ENCODE data around the gene IRGC.
"Not testable (repeated sequence)": the region's sequence is repeated elsewhere in the genome, so short reads cannot be mapped to it uniquely, and the experiment has no call there.

IRGC gene, protein sequence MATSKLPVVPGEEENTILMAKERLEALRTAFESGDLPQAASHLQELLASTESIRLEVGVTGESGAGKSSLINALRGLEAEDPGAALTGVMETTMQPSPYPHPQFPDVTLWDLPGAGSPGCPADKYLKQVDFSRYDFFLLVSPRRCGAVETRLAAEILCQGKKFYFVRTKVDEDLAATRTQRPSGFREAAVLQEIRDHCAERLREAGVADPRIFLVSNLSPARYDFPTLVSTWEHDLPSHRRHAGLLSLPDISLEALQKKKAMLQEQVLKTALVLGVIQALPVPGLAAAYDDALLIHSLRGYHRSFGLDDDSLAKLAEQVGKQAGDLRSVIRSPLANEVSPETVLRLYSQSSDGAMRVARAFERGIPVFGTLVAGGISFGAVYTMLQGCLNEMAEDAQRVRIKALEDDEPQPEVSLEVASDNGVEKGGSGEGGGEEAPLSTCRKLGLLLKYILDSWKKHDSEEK

GRCh38 chr19:43715776-43716175, at the start of gene IRGC:
TSS of gene IRGC (plus strand) at chr19:43716076. CDS start at chr19:43718559, 2,483 bp downstream.
- DNase-seq, result no peak

GRCh38 chr19:43667126-43667875, 48.6 kb upstream of the IRGC start:
- no peak for DNase-seq

- DNase-seq, result no peak
Measured at GRCh38 chr19:43667876-43668405, 47.9 kb upstream of the IRGC start.

DNA sequence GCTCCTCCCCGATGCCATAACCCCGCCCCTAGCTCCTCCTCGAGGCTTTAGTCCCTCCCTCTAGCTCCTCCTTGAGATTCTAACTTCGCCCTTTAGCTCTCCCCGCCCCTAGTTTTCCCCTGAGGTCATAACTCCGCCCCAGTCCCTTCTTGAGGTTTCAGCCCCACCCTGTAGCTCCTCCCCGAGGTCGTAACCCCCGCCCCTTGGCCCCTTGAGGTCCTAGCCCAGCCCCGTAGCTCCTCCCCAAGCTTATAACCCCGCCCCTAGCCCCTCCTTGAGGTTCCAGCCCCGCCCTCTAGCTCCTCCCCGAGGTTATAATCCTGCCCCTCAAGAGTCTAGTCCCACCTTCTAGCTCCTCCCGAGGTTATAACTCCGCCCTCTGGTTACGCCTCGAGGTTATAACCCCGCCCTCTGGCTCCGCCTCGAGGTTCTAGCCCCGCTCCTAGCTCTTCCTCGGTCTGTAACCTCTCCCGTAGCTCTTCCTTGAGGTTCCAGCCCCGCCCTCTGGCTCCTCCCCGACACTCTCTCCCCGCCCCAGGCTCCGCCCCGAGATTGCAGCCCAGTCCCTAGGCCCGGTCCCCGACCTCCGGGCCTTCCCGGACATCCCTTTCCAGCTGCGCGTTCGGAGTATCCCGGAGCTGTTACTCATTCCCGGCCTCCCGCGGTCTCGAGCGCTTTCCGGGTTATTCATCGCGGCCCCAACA, 47.3 kb upstream of the IRGC start:
- peak; percentile 98 to 99 (median 98) for DNase-seq

DNA sequence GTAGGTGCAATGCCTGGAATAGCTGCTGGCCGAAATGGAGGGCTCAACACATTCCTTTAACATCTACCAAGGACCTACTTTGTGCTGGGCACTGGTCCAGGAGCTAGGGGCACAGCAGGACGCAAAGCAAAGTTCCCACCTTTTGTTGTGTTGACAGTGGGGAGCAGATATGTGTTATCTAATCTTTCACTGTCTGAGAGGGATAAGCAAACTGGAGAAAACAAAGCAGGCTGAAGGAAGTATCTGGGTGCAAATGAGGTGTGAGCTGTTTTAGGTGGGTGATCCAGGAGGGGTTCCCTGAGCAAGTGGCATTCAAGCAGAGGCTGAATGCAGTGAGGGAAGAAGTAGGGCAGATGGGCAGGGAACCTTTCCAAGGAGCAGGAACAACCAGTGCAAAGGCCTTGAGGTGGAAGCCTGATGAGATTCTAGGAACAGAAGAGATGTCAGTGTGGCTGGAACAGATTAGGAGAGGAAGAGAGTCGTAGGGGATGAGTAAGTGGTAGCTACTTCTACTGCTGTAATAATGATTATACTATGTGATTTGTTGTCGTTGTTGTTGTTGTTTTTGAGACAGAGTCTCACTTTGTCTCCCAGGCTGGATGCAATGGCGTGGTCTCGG, 43.7 kb upstream of the IRGC start:
- DNase-seq, result no peak

GRCh38 chr19:43673637-43674036, 42.2 kb upstream of the IRGC start:
- peak in 2 of 3 donors; percentile 63 to 65 for DNase-seq

DNA sequence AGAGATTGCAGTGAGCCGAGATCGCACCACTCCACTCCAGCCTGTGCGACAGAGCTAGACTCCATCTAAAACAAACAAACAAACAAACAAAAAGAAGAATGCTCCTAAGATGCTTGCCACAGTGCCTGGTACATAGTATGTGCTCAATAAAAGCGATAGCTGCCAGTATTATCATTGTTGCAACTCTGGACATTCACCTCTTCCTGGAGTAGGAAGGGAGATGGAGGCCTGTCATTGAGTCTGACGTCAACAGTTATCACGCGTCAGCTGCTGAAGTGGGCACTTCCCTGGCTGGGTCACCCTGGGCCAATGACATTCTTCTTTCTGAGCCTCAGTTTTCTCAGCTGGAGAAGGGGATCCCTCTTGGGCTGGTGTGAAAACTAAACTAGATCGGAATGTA, 41.7 kb upstream of the IRGC start:
- peak; percentile 95 to 99 (median 98) for DNase-seq

GRCh38 chr19:43674596-43674995, 41.3 kb upstream of the IRGC start:
- DNase-seq, result peak; percentile 80 to 95 (median 92)

- peak; percentile 62 to 82 (median 78) for DNase-seq
Measured at GRCh38 chr19:43675269-43675879, 40.5 kb upstream of the IRGC start.

DNA sequence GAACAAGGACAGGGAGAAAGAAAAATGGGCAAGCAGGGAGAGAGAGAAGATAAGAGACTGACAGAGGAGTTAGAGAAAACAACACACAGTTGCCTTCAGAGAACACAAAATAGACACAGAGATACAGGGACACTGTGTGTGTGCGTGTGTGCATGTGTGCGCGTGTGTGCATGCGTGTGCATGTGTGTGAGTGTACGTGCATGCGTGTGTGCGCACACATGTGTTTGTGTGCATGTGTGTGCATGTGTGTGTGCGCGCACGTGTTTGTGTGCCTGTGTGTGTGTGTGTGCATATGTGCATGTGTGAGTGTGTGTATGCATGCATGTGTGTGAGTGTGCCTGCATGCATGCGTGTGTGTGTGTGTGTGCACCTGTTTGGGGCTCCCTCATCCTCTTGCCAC, 40.0 kb upstream of the IRGC start:
- DNase-seq, result no peak

GRCh38 chr19:43678512-43679261, 37.2 kb upstream of the IRGC start:
- DNase-seq, result no peak

GRCh38 chr19:43681821-43682220, 34.1 kb upstream of the IRGC start:
- peak; percentile 51 to 75 (median 62) for DNase-seq

DNA sequence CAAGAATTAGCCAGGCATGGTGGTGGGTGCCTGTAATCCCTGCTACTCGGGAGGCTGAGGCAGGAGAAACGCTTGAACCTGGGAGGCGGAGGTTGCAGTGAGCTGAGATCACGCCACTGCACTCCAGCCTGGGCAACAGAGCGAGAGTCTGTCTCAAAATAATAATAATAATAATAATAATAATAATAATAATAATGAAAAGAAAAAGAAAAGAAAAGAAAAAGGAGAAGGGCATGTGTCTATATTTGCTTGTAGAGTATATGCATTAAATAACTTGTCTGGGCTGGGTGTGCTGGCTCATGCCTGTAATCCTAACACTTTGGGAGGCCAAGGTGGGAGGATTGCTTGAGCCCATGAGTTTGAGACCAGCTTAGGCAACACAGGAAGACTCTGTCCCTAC, 33.6 kb upstream of the IRGC start:
- not testable (repeated sequence) for DNase-seq

GRCh38 chr19:43682824-43683661, 32.8 kb upstream of the IRGC start:
- no peak for DNase-seq

- no peak for DNase-seq
Measured at GRCh38 chr19:43683905-43684304, 32.0 kb upstream of the IRGC start.

DNA sequence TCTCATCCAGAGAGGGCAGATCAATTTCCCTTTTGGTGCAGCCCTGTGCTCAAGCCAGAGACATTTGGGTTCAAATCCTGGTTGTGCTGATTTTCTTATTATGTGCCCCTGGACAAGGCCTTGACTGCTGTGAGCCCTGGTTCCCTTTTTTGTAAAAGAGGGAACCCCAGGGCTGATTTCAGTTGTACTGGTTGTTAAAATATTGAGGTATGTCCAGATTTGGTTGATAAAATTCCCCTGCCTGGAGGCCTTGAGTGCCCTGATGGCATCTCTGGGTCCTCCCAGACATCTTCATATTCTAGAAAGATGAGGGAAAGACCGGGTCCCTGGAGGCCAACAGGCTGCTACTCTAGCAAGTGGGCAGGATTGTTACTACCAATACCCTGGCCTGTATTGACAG, 31.6 kb upstream of the IRGC start:
- peak; percentile 67 to 71 (median 71) for DNase-seq

- peak in 1 of 3 donors; percentile 28 for DNase-seq
Measured at GRCh38 chr19:43687660-43687997, 28.2 kb upstream of the IRGC start.

DNA sequence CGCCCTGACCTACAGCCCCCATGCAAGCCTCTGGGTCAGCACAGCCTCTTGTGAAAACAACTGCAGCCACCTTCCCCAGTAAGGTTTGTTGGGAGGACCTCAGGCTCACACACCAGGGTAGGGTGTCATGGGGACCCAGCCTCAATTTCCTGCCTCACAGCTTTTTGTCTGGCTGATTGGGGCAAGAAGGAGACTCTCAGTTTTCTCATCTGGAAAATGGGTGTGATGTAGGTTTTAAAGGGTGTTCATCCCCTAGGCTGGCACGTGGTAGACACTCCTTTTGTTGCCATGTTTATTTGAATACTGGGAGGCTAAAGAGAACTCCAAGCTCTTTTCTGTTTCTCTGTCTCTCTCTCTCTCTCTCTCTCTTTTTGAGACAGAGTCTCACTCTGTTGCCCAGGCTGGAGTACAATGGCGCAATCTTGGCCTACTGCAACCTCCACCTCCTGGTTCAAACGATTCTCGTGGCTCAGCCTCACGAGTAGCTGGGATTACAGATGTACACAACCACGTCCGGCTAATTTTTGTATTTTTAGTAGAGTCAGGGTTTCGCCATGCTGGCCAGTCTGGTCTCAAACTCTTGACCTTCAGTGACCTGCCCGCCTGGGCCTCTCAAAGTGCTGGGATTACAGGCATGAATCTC, 27.7 kb upstream of the IRGC start:
- peak; percentile 56 to 61 (median 57) for DNase-seq

GRCh38 chr19:43690444-43690843, 25.4 kb upstream of the IRGC start:
- no peak for DNase-seq

GRCh38 chr19:43690890-43691289, 25.0 kb upstream of the IRGC start:
- DNase-seq, result no peak
